ENCODE measurements around the gene ECI2. TPM values are rescaled to one million over a fixed set of nuclear protein-coding genes. Genes with fewer than 3 reads are reported as not detected.

Gene ECI2
- polyA plus RNA-seq, 2 of the 4 experiments (the other 2 are of a cell fraction): 48.1 to 68.9 TPM

- Histone ChIP-seq H3K27ac (peak overlapping the region; percentile 87 to 92), H3K4me3 (peak overlapping the region; percentile 65), H3K4me1 (peaks cover 8% of the 10 kb centered on the region; the same call in 2 of the 3 replicates), H3K4me2 (peak overlapping the region; percentile 83), H3K9me3 (no peaks in the 10 kb centered on the region)
- CTCF ChIA-PET: interaction anchor here (0.7 to 5.3 kb wide), 6 partner anchors 10 to 927 kb away, joined by 3 to 28 read pairs (median 7); no protein-coding TSS in a partner anchor
- WGBS (ENCODE audit: missing lambda C conversion rate): 2% methylated on average over 5 of the region's 64 CpGs
- TF ChIP-seq JUN (IDR thresholded peaks at IDR 0.05): peak in 1 of 2 experiments; percentile 70; a peak in 3 of 5 replicates
- peak; percentile 81 for TF ChIP-seq POLR2A (IDR thresholded peaks at IDR 0.05; ENCODE audit: low read length)
- peak; percentile 32; the same call in 1 of the 2 replicates for TF ChIP-seq PHF8 (IDR thresholded peaks at IDR 0.05; ENCODE audit: borderline replicate concordance, low read depth)
- no peak for TF ChIP-seq ZFP36 (IDR thresholded peaks at IDR 0.05; ENCODE audit: borderline replicate concordance, partially characterized antibody)
- peak; percentile 50; the same call in 1 of the 2 replicates for TF ChIP-seq MAX (IDR thresholded peaks at IDR 0.05)
- TF ChIP-seq HOXB5 (CRISPR knock-in tag; IDR thresholded peaks at IDR 0.05): no peak
- no peak for TF ChIP-seq FOXS1 (CRISPR knock-in tag; IDR thresholded peaks at IDR 0.05)
- TF ChIP-seq BCL3 (IDR thresholded peaks at IDR 0.05): peak; percentile 64; the same call in 2 of the 3 replicates
- TF ChIP-seq, protein P1, sequence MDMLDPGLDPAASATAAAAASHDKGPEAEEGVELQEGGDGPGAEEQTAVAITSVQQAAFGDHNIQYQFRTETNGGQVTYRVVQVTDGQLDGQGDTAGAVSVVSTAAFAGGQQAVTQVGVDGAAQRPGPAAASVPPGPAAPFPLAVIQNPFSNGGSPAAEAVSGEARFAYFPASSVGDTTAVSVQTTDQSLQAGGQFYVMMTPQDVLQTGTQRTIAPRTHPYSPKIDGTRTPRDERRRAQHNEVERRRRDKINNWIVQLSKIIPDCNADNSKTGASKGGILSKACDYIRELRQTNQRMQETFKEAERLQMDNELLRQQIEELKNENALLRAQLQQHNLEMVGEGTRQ (IDR thresholded peaks at IDR 0.05): no peak
- POLR2A ChIA-PET: interaction anchor here (0.6 to 2.5 kb wide), 12 partner anchors 10 to 1183 kb away, joined by 3 to 16 read pairs (median 6); a partner anchor contains a TSS
- DNase-seq (ENCODE audit: low read depth in 1 of 2, low spot score in 1 of 2): peak; percentile 74 to 90
- FAIRE-seq: no peak
- ATAC-seq: peak; percentile 81 to 84
These were observed 434 bp upstream of the ECI2 start for GRCh38 chr6:4135665-4136353.

DNA sequence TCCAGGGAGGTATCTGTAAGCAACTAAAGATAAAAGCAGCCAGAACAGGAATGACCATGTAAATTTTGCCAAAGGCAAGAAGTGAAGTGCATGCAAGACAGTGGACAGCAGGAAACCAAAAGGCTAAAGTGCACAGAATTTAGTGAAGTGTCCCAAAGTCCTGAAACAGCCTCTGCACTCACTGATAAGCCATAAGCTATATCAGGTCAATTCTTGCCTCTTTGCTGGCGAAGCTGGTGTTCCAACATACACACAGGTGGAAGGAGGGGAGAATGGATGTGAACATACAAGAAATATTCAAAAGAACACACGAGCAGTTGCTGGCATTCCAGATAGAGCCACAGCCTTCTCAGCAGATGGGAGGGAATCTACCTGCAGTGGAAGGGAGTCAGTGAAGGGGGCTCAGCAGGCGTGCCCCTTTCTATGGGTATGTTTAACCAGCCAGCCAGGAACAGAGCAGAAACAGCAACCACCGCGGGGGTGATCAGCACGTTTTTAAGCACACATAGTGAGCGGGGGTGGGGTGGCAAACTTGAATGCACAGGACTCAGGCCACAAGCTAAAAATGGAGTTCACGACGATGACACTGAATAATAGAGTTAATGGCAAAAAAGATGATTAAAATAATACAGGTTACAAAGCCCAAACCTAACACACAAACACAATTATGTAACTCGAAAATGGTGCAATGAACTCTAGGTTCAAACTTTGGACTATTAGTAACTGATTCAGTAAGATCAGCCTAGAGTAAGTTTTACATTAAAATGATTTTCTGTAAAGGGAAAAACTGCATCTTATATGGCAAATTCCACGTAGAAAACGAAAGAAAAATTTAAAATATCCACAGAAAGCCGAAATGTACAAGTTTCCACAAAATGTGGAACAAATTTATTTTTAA is 1.2 kb downstream of the ECI2 start:
- FAIRE-seq (no peak), DNase-seq (ENCODE audit: low read depth in 1 of 2, low spot score in 1 of 2) (peak in 1 of 2 experiments; percentile 12), ATAC-seq (no peak)
- CTCF ChIA-PET: interaction anchor here (1.1 to 2.7 kb wide), 2 partner anchors 8 to 77 kb away, joined by 3 to 8 read pairs; no protein-coding TSS in a partner anchor
- Histone ChIP-seq H3K4me2 (peak overlapping the region; percentile 76), H3K27ac (peak overlapping the region; percentile 85 to 95), H3K4me1 (peaks cover 8% of the 10 kb centered on the region; the same call in 2 of the 3 replicates), H3K9me3 (no peaks in the 10 kb centered on the region), H3K4me3 (peak overlapping the region; percentile 62)
- 7% methylated on average over 13 of the region's 13 CpGs for WGBS (ENCODE audit: missing lambda C conversion rate)
- TF ChIP-seq RARB (CRISPR knock-in tag; IDR thresholded peaks at IDR 0.05) (no peak), GATA3 (IDR thresholded peaks at IDR 0.05; ENCODE audit: borderline replicate concordance) (no peak), ZFP36 (IDR thresholded peaks at IDR 0.05; ENCODE audit: borderline replicate concordance, partially characterized antibody) (no peak), ZC3H11A (IDR thresholded peaks at IDR 0.05) (no peak), MAX (IDR thresholded peaks at IDR 0.05) (no peak), CBX8 (IDR thresholded peaks at IDR 0.05) (no peak), HEYL (CRISPR knock-in tag; IDR thresholded peaks at IDR 0.05) (no peak), REST (IDR thresholded peaks at IDR 0.05) (no peak), FOSL2 (IDR thresholded peaks at IDR 0.05) (no peak), FOSL2 (CRISPR knock-in tag; IDR thresholded peaks at IDR 0.05) (no peak), RNF2 (IDR thresholded peaks at IDR 0.05; ENCODE audit: borderline replicate concordance, low read depth) (no peak), EHMT2 (IDR thresholded peaks at IDR 0.05; ENCODE audit: low read depth) (no peak), TP53 (CRISPR knock-in tag; IDR thresholded peaks at IDR 0.05) (no peak)
- TF ChIP-seq, protein P2, sequence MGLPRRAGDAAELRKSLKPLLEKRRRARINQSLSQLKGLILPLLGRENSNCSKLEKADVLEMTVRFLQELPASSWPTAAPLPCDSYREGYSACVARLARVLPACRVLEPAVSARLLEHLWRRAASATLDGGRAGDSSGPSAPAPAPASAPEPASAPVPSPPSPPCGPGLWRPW (IDR thresholded peaks at IDR 0.05): no peak
- POLR2A ChIA-PET: interaction anchor here (1.0 to 2.5 kb wide), 3 partner anchors 22 to 113 kb away, joined by 3 to 16 read pairs (median 6); a partner anchor contains a TSS

Data from A549 (cell line).